HepG2 (cell line): ENCODE measurements around the gene CEBPB. TPM values are rescaled to one million over a fixed set of nuclear protein-coding genes. Genes with fewer than 3 reads are reported as not detected.

Experiments used
- CBX1 ChIP-seq: IDR thresholded peaks from one replicate; pipeline ENCODE4 v1.6.1; 2016; ENCODE audit warnings: antibody characterized with exemption, low read depth
- ELF3 ChIP-seq: IDR thresholded peaks from 2 replicates; pipeline ENCODE4 v1.6.1; 2016; ENCODE audit warnings: missing genetic modification reagents, missing compliant biosample characterization
- GATA4 ChIP-seq: sonication (generic); IDR thresholded peaks from 2 replicates; pipeline ENCODE4 v1.6.1; 2016; ENCODE audit warnings: antibody characterized with exemption, low read depth, borderline replicate concordance
- GATAD2A ChIP-seq: IDR thresholded peaks from 2 replicates; pipeline ENCODE4 v1.6.1; 2016
- MAFF ChIP-seq: IDR thresholded peaks from 2 replicates; pipeline ENCODE4 v1.6.1; 2011; ENCODE audit warnings: low read depth, low read length, improper control_type of control experiment
- MXI1 ChIP-seq: IDR thresholded peaks from 3 replicates; pipeline ENCODE4 v1.6.1; 2012; ENCODE audit warnings: low read depth, low read length, inconsistent platforms, borderline replicate concordance
- NFIB ChIP-seq: sonication (generic); formaldehyde crosslinking; IDR thresholded peaks from 2 replicates; pipeline ENCODE4 v1.9.0; 2021; ENCODE audit warnings: missing genetic modification reagents, mild to moderate bottlenecking, borderline replicate concordance
- NRL ChIP-seq: sonication (generic); formaldehyde crosslinking; IDR thresholded peaks from 2 replicates; pipeline ENCODE4 v1.5.0; 2020; ENCODE audit warnings: missing genetic modification reagents, mild to moderate bottlenecking, moderate library complexity, borderline replicate concordance
- PLRG1 ChIP-seq: fragments of 450-650 bp; conservative IDR thresholded peaks from 2 replicates; pipeline ENCODE4 v1.6.1; 2016
- RBFOX2 ChIP-seq: fragments of 200-400 bp; formaldehyde crosslinking; IDR thresholded peaks from 2 replicates; pipeline ENCODE4 v1.6.1; 2017; ENCODE audit warnings: low read depth, mild to moderate bottlenecking, low read length
- RORA ChIP-seq: sonication (generic); formaldehyde crosslinking; IDR thresholded peaks from 2 replicates; pipeline ENCODE4 v1.5.0; 2020; ENCODE audit warnings: mild to moderate bottlenecking, missing genetic modification reagents, moderate library complexity
- SNAPC4 ChIP-seq: sonication (generic); formaldehyde crosslinking; IDR thresholded peaks from 2 replicates; pipeline ENCODE4 v1.4.0; 2020; ENCODE audit warnings: mild to moderate bottlenecking, missing genetic modification reagents
- ZFP37 ChIP-seq: sonication (generic); formaldehyde crosslinking; IDR thresholded peaks from 2 replicates; pipeline ENCODE4 v1.4.0; 2020; ENCODE audit warnings: missing genetic modification reagents, borderline replicate concordance
- ZNF121 ChIP-seq: sonication (generic); formaldehyde crosslinking; IDR thresholded peaks from 2 replicates; pipeline ENCODE4 v1.5.0; 2020; ENCODE audit warnings: mild to moderate bottlenecking, missing genetic modification reagents
- ZNF552 ChIP-seq: sonication (generic); formaldehyde crosslinking; IDR thresholded peaks from 2 replicates; pipeline ENCODE4 v1.9.0; 2022; ENCODE audit warnings: missing genetic modification reagents, mild to moderate bottlenecking, borderline replicate concordance
- ZNF614 ChIP-seq: IDR thresholded peaks from 2 replicates; pipeline ENCODE4 v1.6.1; 2018; ENCODE audit warnings: missing biosample characterization, missing genetic modification reagents, inconsistent platforms, borderline replicate concordance
- ZNF782 ChIP-seq: sonication (generic); formaldehyde crosslinking; IDR thresholded peaks from 2 replicates; pipeline ENCODE4 v1.4.0; 2020; ENCODE audit warnings: missing genetic modification reagents, mild to moderate bottlenecking, borderline replicate concordance
- ZSCAN9 ChIP-seq: IDR thresholded peaks from 2 replicates; pipeline ENCODE4 v1.6.1; 2016; ENCODE audit warnings: borderline replicate concordance
- polyA plus RNA-seq, 8 experiments: library from polyadenylated mRNA; depleted of rRNA in 3 of 8; stranded (reverse) in 7 of 8; unstranded in 1 of 8; fragments of >200 nt; fragmentation: Illumina TruSeq in 4 of 8; extraction: Trizol in 4 of 8; gene quantifications; 2 replicates each; pipeline versions ENCODE4 v1.2.1 to v1.2.3, GENCODE V29; 2011 to 2016; ENCODE audit warnings: low read depth in 4 of 8, missing spikeins in 1 of 8, mixed read lengths in 1 of 8; ENCODE audit not compliant: insufficient read depth in 1 of 8
- total RNA-seq, 5 experiments: library from RNA; depleted of rRNA; stranded (reverse); fragments of >200 nt; fragmentation: Illumina TruSeq; extraction: Trizol; gene quantifications; 2 replicates each; pipeline ENCODE4 v1.2.3, GENCODE V29; 2016; ENCODE audit warnings: low read depth in 1 of 5
- TF ChIP-seq, protein P1 (sequence below): sonication (generic); formaldehyde crosslinking; IDR thresholded peaks from 2 replicates; pipeline ENCODE4 v1.4.0; 2020; ENCODE audit warnings: missing genetic modification reagents
- TF ChIP-seq, protein P2 (sequence below): sonication (generic); formaldehyde crosslinking; IDR thresholded peaks from 2 replicates; pipeline ENCODE4 v1.8.0; 2022; ENCODE audit warnings: mild to moderate bottlenecking, missing genetic modification reagents, borderline replicate concordance
- TF ChIP-seq, protein P3 (sequence below): sonication (generic); formaldehyde crosslinking; IDR thresholded peaks from 2 replicates; pipeline ENCODE4 v1.5.0; 2020; ENCODE audit warnings: mild to moderate bottlenecking, missing genetic modification reagents, moderate library complexity

Gene CEBPB
- total and polyA plus RNA-seq, 2 of the 13 experiments (the other 11 are each of a cell fraction or from before 2014, with no cell fraction given) = 18.5 to 28.2 TPM

DNA sequence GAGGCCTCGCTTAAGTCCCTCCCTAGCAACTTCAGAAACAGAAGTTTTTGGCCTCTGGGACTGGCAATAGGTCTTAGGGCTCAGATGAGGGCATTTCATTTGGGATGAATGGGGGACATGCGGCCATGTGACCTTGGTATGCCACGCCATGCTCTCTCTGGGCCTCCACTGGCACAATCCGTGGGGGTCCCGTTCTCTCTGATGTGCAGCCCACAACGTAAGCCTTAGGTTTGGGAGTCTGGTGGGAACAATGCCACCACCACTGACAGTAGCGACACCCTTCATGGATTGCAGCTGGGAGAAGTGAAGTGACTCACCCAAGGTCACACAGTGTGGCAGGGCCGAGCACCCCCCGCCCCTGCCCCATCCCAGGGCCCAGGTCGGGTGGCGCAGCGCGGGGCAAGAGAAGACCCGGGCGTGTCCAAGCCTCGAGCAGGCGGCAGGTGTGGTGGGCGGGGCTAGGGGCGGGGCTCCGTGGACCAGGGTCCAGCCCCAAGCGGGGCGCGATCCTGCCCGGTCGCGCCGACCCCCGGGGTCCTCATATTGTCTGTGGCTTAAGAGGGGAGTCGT is 864 bp upstream of the CEBPB start (continued):
- TF ChIP-seq, protein P1, sequence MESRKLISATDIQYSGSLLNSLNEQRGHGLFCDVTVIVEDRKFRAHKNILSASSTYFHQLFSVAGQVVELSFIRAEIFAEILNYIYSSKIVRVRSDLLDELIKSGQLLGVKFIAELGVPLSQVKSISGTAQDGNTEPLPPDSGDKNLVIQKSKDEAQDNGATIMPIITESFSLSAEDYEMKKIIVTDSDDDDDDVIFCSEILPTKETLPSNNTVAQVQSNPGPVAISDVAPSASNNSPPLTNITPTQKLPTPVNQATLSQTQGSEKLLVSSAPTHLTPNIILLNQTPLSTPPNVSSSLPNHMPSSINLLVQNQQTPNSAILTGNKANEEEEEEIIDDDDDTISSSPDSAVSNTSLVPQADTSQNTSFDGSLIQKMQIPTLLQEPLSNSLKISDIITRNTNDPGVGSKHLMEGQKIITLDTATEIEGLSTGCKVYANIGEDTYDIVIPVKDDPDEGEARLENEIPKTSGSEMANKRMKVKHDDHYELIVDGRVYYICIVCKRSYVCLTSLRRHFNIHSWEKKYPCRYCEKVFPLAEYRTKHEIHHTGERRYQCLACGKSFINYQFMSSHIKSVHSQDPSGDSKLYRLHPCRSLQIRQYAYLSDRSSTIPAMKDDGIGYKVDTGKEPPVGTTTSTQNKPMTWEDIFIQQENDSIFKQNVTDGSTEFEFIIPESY (CRISPR knock-in tag) = no peak; the same call in 1 of the 2 replicates
- no peak; the same call in 1 of the 2 replicates for TF ChIP-seq ELF3
- no peak for TF ChIP-seq ZFP37
- TF ChIP-seq MXI1 = no peak
- TF ChIP-seq RORA (CRISPR knock-in tag) = no peak
- TF ChIP-seq SNAPC4 = no peak
- TF ChIP-seq ZNF552 = no peak
- TF ChIP-seq NRL (CRISPR knock-in tag) = peak; percentile 13; the same call in 1 of the 2 replicates
- no peak for TF ChIP-seq MAFF
- no peak for TF ChIP-seq CBX1
- TF ChIP-seq GATA4 = 0 out of 2 replicates have a peak, but pooled peaks have one; percentile 8
- no peak for TF ChIP-seq NFIB
- TF ChIP-seq ZNF614 (CRISPR knock-in tag) = 0 out of 2 replicates have a peak, but pooled peaks have one; percentile 4
- TF ChIP-seq ZNF782 (CRISPR knock-in tag) = no peak
- TF ChIP-seq ZSCAN9 (CRISPR knock-in tag) = no peak
- peak; percentile 33; the same call in 1 of the 2 replicates for TF ChIP-seq RBFOX2
- no peak for TF ChIP-seq GATAD2A (CRISPR knock-in tag)
- TF ChIP-seq, protein P2, sequence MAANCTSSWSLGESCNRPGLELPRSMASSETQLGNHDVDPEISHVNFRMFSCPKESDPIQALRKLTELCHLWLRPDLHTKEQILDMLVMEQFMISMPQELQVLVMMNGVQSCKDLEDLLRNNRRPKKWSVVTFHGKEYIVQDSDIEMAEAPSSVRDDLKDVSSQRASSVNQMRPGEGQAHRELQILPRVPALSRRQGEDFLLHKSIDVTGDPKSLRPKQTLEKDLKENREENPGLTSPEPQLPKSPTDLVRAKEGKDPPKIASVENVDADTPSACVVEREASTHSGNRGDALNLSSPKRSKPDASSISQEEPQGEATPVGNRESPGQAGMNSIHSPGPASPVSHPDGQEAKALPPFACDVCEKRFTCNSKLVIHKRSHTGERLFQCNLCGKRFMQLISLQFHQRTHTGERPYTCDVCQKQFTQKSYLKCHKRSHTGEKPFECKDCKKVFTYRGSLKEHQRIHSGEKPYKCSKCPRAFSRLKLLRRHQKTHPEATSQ (CRISPR knock-in tag) = 0 out of 2 replicates have a peak, but pooled peaks have one; percentile 77
- no peak for TF ChIP-seq PLRG1
- TF ChIP-seq ZNF121 (CRISPR knock-in tag) = no peak; the same call in none of the 2 replicates
- TF ChIP-seq, protein P3, sequence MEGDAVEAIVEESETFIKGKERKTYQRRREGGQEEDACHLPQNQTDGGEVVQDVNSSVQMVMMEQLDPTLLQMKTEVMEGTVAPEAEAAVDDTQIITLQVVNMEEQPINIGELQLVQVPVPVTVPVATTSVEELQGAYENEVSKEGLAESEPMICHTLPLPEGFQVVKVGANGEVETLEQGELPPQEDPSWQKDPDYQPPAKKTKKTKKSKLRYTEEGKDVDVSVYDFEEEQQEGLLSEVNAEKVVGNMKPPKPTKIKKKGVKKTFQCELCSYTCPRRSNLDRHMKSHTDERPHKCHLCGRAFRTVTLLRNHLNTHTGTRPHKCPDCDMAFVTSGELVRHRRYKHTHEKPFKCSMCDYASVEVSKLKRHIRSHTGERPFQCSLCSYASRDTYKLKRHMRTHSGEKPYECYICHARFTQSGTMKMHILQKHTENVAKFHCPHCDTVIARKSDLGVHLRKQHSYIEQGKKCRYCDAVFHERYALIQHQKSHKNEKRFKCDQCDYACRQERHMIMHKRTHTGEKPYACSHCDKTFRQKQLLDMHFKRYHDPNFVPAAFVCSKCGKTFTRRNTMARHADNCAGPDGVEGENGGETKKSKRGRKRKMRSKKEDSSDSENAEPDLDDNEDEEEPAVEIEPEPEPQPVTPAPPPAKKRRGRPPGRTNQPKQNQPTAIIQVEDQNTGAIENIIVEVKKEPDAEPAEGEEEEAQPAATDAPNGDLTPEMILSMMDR (CRISPR knock-in tag) = no peak
